Lower leg skin (tissue), 4 donors: ENCODE results near the gene ECM2. TPM values are rescaled to one million over a fixed set of nuclear protein-coding genes. Genes with fewer than 3 reads are reported as not detected.

Source experiments
- DNase-seq, 2 donors: peaks; one replicate each; pipeline ENCODE4 v3.0.0-alpha.2; 2019; ENCODE audit warnings: low spot score in 2 of 2
- H3K4me3 ChIP-seq: fragments of 200-600 bp; sonication (generic); 2 replicates; pipeline ENCODE4 v1.5.1; 2017; ENCODE audit warnings: mild to moderate bottlenecking, low read depth; ENCODE audit not compliant: poor library complexity, severe bottlenecking
- POLR2A ChIP-seq, 2 donors: fragments of 450-650 bp; IDR thresholded peaks; one replicate each; pipeline ENCODE4 v1.6.1; 2016 to 2017; ENCODE audit warnings: antibody characterized with exemption in 2 of 2, mild to moderate bottlenecking in 1 of 2, moderate library complexity in 1 of 2
- WGBS, 2 donors: methylation state at CpG; one replicate each; pipeline ENCODE4 v1.1.5; 2018; 5-methylcytosine and 5-hydroxymethylcytosine counted together
- intact Hi-C: fragments of 100-400 bp; cut with DNase I; formaldehyde crosslinking; loops from one replicate; pipeline ENCODE4 v1.15.0; 2023; ENCODE audit warnings: low total_unique reads
- total RNA-seq, 4 donors: library from RNA; depleted of rRNA; stranded (reverse); fragments of >200 nt; gene quantifications; one replicate each; pipeline ENCODE4 v1.1.0, GENCODE V29; 2016
- TF ChIP-seq, protein P1 (sequence below), 3 donors: fragments of 450-650 bp; IDR thresholded peaks; one replicate each; pipeline ENCODE4 v1.5.1; 2016; ENCODE audit warnings: antibody characterized with exemption in 3 of 3, mild to moderate bottlenecking in 3 of 3, moderate library complexity in 2 of 3

Gene ECM2
- total RNA-seq, 4 donors from 2014 or later: 2.4 to 10.1 (median 3.8) TPM

DNA sequence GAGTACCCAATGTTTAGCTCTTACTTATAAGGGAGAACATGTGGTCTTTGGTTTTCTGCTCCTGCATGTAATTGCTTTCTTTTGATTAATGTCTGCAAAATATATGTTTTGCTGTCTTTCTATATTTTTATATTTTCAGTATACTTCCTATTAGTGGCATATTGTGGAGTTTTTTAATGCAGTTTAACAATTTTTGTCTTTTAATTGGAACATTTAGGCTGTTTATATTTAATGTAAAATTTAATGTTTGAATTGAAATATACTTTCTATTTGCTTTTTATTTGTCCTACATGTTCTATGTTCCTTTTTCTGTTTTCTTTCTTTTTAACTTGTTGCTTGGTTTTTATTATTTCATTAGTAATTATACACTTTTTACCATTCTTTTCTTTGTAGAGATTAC lies 4.9 kb downstream of the ECM2 start:
- DNase-seq: no peak
- intact Hi-C loops: no loop called here
- TF ChIP-seq, protein P1, sequence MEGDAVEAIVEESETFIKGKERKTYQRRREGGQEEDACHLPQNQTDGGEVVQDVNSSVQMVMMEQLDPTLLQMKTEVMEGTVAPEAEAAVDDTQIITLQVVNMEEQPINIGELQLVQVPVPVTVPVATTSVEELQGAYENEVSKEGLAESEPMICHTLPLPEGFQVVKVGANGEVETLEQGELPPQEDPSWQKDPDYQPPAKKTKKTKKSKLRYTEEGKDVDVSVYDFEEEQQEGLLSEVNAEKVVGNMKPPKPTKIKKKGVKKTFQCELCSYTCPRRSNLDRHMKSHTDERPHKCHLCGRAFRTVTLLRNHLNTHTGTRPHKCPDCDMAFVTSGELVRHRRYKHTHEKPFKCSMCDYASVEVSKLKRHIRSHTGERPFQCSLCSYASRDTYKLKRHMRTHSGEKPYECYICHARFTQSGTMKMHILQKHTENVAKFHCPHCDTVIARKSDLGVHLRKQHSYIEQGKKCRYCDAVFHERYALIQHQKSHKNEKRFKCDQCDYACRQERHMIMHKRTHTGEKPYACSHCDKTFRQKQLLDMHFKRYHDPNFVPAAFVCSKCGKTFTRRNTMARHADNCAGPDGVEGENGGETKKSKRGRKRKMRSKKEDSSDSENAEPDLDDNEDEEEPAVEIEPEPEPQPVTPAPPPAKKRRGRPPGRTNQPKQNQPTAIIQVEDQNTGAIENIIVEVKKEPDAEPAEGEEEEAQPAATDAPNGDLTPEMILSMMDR (IDR thresholded peaks at IDR 0.05): no peak
- TF ChIP-seq POLR2A (IDR thresholded peaks at IDR 0.05): no peak
- H3K4me3 ChIP-seq: no peak overlapping the region

DNA sequence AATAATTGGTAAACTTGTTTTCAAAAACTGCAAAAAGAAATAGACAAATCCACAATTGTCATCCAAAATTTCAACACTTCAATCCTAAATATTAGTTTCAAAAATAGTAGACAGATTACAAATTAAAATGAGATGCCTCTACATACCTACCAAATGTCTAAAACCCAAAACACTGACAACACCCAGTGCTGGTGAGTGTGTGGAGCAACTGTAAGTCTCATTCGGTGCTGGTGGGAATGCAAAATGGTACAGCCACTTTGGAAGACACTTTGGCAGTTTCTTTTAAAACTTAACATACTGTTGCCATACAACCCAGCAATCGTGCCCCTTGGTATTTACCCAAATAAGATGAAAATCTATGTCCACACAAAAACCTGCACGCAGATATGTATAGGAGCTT lies 6.7 kb downstream of the ECM2 start:
- 94 to 95% methylated on average over 3 of the region's 3 CpGs for WGBS, 2 donors
- DNase-seq: no peak
- H3K4me3 ChIP-seq: no peak overlapping the region
- TF ChIP-seq, protein P1 (IDR thresholded peaks at IDR 0.05): no peak
- TF ChIP-seq POLR2A (IDR thresholded peaks at IDR 0.05): no peak
- intact Hi-C loops: no loop called here

DNA sequence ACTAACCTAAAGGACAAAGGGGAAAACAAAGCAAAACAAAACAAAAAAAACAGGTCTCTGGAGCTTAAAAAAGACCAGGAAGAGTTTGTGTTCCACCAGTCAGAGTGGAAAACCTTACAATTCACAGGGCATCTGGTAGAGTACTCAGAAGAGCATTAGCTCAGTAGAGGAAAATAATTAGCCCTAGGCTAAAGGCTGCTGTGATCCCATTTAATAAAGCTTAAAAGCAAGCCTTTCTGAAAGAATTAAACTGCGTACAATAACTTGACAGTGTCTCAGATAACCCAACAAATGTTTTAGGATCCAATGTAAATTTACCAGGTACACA lies 7.3 kb downstream of the ECM2 start:
- 91 to 94% methylated on average over 1 of the region's 1 CpG for WGBS, 2 donors
- no peak for DNase-seq
- no peak overlapping the region for H3K4me3 ChIP-seq
- TF ChIP-seq, protein P1 (IDR thresholded peaks at IDR 0.05): no peak
- TF ChIP-seq POLR2A (IDR thresholded peaks at IDR 0.05): no peak
- intact Hi-C loops: no loop called here

DNA sequence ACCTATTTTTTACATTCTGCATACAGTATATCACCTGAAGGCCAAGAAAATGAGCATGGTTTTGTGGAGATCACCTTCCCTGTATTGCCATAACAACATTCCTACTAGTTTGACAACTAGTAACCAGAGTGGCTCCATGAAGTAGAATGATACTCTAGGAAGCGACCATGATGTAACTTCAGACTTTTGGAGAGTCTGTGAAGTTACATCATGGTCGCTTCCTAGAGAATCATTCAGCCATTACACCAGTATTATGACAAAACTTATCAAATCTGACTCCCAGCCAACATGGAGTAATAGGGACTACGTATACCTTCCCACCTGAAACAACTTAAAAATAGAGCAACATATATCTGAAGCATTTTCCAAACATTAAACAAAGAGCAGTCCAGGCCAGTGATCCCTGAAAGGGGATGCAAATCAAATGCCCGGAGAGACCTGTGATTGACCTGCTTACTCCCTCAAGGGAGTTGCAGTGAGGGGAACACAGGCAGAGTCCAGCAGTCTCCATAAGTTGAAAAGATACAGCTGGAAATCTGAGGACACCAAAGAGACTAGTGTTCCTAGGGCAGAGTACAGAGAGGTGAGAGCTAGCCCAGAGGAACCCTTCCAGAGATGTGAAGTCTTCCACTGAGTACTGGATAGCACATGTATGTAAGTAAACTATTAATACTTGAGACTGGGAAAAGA lies 7.8 kb downstream of the ECM2 start:
- 97 to 98% methylated on average over 4 of the region's 4 CpGs for WGBS, 2 donors
- intact Hi-C loops: no loop called here
- TF ChIP-seq, protein P1 (IDR thresholded peaks at IDR 0.05): no peak
- TF ChIP-seq POLR2A (IDR thresholded peaks at IDR 0.05): no peak
- DNase-seq: no peak
- H3K4me3 ChIP-seq: no peak overlapping the region

DNA sequence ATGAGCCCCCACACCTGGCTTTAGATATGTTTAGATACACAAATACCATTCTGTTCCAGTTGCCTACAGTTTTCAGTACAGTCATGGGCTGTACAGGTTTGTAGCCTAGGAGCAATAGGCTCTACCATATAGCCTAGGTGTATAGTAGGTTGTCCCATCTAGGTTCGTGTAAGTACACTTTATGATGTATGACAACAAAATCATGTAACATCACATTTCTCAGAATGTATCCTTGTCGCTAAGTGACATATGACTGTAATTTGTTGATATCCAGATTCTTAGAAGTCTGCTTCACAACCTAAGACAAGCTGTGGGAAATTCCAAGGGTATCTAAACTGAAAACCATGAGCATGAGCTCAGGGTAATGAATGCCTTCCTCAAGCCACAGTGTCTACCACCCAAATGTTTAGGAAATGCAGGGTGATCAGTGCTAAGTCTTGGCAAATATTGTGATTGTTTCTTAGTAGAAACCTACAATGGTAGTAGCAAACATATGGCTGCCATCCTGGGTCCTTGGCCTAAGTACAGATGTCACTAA lies 8.4 kb downstream of the ECM2 start:
- intact Hi-C loops: no loop called here

More for the DNA sequence above, 8.4 kb downstream of the ECM2 start:
- TF ChIP-seq, protein P1 (IDR thresholded peaks at IDR 0.05): no peak
- no peak for TF ChIP-seq POLR2A (IDR thresholded peaks at IDR 0.05)
- no peak overlapping the region for H3K4me3 ChIP-seq
- 93 to 100% methylated on average over 2 of the region's 2 CpGs for WGBS, 2 donors
- no peak for DNase-seq
